GM19023 (cell line): ENCODE results near the gene KRT15.

Experiments
- ATAC-seq: cut with Tn5 transposase; IDR thresholded peaks from one replicate; pipeline ENCODE4 v1.9.1; 2021; ENCODE audit warnings: mild to moderate bottlenecking, moderate library complexity; ENCODE audit not compliant: unreplicated experiment

The KRT15 gene

DNA sequence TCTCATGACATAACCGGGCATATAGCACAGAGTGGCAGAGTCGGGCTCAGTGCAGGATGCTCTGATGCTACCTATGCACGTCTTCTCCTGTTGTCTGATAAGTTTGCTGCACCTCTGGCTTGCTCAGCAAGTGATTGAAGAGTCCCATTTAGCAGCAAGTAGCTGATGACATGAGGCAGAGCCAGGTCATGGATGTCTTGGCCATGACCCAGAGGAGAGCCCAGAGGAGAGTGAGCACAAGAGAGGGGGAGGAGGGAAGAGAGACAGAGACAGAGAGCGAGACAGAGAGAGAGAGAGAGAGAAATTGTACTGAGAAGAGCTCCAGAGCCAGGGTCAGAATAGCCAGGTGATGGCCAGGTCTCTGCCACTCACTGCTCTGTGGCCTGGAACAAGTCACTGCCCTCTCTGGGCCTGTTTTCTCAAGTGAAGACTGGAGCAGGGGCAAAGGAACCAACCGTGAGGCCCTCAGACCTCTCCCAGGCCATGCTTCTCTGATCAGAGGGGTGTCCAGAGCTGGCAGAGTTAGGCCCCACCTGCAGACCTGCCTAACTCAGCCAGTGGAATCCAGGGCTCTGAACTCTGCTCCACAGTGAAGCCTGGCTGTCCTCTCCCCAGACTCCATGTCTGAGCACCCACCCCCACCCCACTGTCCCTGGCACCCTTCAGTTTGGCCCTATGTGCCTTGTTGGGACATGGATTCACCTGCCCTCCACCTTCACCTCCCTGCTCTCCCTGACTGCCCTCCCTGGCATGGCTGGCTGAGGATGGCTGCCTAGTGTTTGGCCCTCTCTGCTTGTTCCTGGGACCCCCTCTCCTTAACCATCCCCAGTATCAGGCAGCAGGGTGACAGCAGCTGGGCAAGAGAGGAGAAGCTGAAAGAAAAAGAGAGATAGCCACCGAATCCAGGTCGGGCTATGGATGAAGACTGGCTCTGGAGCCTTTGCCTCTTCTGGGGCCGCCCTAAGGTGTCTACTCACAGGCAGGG is 33.5 kb downstream of the KRT15 start:
- ATAC-seq = no peak

DNA sequence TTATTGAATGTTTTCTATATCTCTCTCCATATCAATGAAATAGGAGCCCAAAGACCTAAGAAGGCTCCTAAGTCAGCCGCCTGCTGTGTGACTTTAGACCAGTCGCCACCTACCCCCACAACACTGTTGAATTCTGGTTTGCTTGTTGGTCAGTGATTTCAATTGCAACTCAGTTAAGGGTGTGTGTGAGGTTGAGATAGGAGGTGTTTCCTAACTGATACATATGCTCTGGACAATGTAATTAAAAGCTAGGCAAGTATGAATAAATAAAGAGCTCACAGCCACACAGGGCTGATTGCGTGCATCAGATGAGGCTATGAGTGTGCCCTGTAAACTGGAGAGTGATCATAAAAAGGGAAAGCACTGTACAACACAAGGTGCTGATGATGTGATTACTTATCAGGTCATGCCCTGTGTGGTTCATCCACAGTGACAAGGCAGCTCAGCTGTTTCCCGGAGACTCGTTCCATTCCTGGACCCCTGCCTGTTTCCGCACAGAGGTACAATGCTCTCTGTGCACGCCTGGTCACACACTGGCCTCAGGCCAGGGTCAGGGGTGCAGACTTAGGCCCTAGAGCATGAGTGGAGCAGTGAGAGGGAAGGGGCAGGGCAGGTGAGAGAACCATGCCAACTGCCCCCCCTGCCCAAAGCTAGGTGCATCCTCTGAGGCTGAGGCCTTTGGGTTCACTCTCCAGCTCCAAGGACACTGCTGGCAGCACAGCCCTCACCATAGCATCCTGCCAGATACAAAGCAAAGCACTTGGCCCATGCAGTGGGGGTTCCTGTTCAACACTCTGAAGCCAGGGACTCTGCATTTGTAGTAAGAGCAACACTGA is 34.5 kb downstream of the KRT15 start:
- ATAC-seq = no peak

DNA sequence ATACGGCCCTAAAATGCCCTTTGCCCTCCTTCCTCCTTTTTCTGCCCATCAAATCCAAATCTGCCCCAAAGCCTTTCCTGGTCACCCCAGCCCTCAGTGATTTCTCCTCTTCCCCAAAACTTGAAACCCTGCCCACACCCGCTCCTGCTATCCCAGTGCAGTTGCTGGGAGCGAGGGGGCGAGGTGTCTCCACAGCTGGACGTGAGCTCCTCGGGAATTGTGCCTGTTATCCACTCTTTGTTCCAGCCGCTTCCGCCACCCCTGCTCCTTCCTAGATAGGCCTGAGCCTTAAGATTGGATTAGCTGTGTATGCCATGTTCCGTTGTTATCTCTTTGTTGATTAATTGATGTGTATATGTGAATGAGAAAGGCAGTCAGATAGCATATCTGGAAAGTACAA is 35.2 kb downstream of the KRT15 start:
- ATAC-seq = no peak

DNA sequence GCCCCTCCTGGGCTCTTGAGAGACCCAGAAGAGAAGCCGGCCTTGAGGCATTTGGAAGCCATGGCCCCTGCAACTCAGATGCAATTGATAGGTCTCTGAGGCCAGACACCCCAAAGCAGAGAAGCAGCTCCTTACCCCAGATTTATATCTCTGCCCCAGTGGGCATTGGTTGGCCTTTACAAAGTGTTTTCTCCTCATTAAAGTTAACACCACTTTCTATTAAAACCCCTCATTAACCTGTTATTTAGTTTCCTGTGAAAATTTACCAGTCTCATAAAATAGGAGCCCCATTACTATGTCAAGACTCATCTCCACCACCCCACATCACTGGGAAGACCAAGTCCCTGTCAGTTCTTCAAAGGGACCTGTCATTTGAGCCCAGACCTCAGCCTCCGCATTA is 37.7 kb downstream of the KRT15 start, which contains the start of gene KRT35:
KRT35 (minus strand) TSS at position 116 of the 400 bp plus-strand sequence; CDS start at position 62, 54 bp downstream.
- ATAC-seq = no peak

DNA sequence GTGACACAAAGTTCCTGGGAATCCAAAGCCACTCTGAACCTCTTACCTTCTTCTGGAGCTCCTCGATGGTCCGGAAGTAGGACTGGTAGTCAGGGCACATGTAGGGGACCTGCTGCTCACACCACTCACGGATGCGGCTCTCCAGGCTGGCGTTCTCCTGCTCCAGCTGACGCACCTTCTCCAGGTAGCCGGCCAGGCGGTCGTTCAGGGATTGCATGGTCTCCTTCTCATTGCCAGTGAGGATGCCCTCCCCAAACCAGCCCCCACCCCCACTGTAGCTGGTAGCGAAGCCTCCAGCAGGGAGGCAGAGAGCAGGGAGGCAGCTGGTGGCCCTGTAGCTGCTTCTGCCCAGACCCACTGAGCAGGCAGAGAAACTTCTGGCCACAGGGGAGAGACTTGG is 38.1 kb downstream of the KRT15 start:
- ATAC-seq = no peak

DNA sequence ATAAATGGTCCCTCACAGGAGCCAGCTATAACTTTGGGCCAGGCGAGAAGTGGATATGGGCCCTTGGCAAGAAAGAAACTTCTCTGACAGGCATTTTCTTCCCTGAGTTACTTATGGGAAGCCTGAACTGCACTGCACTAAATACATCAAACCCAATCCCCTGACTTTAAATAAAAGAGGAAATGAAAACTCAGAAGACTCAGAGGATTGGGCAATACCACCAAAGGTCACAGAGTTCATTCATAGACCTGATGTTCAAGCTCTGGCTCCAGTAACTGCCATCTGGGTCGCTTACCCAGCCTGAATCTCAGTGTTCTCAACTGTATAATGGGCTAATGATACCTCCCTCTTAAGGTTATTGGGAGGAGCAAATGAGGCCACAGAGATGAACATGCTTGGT is 38.6 kb downstream of the KRT15 start:
- ATAC-seq = no peak

DNA sequence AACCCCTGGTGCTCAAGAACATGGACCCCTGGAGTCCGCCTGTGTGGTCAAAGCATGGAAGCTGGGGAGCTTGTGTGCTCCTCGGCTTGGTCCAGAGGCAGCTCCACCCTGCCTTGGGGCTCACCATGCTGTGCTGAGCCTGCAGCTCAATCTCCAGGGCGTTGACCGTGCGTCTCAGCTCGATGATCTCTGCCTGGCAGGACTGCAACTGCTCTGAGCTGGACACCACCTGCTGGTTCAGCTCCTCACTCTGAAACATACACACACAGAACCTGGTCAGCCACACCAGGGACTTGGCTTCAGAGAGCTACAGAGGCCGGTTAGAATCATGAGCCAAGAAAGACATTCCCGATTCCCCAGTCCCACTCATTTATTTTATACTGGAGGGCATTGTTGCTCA is 40.5 kb downstream of the KRT15 start:
- ATAC-seq = no peak

DNA sequence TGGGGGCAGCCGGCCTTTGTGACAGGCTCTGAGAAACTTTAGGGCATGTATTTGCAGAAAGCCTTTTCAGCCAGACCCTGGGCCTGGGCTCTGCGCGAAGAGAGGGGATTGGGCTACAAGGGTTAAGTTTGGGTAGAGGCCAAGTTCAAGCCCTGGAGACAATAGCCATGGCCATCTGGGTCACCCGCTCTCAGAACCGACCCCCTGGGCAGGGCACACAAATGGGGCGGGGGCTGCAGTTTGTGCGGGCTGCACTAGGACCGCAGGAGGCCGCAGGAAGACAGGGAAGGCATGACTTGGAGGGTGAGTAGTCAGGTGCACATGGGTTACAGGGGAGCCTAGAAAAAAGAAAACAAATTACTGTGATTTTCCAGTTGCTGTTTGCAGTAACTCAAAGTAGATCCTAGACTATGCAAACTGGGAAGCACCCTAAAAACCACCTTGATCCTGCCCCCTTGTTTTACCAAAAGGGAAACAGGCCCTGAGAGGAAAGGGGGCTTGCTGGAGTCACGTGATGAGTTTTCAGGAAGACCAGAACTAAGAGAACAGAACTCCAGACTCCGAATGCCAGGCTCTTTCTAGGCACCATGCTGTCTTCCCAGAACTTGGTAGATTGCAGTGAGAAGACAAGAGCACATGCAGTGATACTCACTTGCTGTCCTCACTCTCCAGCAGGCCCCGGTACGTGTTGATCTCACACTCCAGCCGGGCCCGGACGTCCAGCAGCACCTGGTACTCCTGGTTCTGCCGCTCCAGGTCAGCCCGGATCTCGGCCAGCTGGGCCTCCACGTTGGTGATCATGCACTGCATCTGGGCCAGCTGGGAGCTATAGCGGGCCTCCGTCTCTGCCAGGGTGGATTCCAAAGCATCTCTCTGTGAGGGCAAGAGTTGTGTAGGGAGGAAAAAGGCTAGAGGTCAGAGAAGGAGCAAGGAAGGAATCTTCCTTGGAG is 41.5 kb downstream of the KRT15 start:
- ATAC-seq = no peak

DNA sequence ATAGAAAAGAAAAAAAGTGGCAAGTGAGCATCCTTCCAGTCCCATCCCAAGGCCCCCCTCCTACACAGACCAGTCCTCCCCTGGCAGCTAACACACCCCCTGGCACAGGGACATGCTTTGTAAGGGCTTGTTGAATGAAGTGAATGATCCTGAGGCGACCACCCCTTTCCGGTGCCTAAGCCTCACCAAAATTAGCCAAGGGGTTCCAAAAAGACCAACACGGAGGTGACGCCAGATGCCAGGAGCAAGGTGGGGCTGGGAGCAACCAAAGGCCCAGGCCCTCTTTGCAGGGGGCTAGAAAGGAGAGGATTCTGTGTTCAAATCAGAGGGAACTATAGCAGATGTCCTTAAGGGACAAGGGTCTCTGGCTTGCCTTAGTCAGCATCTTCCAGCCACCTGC is 43.3 kb downstream of the KRT15 start:
- ATAC-seq = no peak

DNA sequence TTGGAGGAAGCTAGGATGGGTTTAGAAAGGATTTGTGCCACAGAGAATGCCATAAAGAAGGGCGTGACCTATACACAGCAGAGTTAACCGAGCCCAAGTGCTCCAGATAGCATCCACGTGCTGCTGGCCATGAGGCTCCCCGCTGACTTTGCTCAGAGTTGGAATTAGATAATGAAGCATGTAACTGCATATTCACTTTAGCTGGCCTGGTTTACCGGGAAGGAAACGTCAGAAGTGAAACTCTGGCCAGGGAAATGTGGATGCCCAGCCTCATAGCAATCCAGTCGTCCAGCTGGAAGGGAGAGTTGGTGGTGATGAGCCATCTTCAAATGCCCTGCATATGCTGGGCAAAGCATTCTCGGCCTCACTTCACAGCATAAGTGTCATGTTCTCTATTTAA is 43.8 kb downstream of the KRT15 start:
- no peak for ATAC-seq

DNA sequence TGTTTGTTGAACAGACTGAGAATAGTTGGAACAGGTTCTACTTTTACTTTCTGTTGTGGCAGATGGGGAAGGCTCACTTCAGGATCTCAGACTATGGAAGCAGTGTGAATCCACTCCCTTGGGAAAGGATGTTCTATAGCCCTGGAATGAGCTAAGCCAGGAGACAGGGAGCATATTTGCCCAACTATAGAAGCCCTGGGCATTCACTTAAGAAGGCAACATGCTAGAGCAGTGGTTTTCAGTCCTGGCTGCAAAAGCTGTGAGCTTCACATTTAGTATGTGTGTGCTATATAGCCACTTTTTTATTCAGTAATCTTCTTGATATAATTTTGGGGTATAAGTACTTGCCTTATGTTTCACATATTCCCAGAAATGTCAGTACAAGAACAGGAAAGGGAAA is 50.3 kb downstream of the KRT15 start:
- no peak for ATAC-seq

DNA sequence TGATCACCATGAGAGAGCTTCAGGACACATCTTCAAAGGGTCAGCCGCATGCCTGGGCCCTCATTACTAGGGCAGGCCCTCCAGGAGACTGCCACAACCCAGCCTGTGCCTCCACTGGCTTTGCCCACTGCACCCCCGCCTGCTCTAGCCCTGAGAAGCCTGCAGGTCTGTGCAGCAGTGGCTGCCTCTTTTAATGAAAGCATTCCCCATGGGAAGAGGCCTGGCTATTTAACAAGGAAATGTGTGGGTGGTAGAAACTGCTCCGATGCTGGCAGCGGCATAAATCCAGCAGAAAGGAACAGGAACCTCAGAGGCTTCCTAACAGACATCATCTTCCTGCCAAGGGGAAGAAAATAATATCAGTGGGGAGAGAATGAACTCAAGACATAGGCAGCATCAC is 51.1 kb downstream of the KRT15 start:
- ATAC-seq = no peak

DNA sequence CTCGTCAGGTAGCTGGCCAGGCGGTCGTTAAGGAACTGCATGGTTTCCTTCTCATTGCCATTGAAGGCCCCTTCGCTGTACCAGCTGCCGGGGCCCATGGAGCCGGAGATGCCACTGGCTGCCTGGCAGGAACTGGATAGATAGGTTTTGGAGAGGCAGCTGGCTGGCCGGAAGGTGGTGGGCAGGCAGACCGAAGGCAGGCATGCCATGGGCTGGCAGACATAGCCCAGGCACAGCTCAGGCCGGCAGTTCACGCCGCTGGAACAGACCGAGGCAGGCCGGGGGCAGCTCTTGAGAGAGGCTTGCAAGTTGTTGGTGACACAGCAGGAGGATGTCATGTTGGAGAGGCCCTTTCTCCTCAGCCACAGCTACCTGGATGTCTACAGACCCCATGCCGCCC is 51.7 kb downstream of the KRT15 start, which contains the start of gene KRT32:
KRT32 (minus strand) TSS at position 399 of the 400 bp plus-strand sequence; CDS start at position 338, 61 bp downstream.
- ATAC-seq = no peak

DNA sequence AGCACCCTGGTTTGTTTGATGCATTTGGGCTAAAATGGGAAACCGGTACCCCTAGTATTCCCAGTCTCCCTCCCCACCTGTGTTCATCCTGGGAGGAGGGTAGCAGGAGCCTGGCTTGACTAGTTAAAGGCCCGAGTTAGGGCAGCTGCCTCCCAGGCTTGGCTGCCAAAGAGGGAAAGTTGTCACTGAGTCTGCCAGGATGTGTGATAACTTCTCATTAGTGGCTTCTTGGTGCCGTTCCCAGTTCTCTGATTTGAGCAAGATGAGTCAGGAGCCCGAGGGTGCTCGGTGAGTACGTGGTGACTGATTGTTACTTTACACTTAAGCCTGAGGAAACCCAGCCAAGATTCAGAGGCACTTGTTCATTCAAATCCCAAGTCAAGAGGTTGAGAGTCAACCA is 54.0 kb downstream of the KRT15 start:
- no peak for ATAC-seq

DNA sequence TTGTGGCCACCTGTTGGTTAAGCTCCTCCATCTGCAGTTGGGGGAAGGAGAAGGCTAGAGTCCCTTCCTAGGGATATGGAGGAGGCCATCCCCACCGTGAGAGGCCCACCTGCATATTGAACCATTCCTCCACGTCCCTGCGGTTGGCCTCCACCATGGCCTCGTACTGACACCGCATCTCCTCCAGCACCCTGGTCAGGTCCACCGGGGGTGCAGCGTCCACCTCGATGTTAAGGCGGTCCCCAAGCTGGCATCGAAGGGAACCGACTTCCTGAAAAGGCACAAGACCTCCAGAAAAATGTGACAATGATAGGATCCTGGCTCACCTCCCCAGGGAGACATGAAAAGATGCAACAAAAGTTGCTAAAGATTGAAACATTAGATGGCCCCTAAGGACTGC is 54.5 kb downstream of the KRT15 start:
- no peak for ATAC-seq

DNA sequence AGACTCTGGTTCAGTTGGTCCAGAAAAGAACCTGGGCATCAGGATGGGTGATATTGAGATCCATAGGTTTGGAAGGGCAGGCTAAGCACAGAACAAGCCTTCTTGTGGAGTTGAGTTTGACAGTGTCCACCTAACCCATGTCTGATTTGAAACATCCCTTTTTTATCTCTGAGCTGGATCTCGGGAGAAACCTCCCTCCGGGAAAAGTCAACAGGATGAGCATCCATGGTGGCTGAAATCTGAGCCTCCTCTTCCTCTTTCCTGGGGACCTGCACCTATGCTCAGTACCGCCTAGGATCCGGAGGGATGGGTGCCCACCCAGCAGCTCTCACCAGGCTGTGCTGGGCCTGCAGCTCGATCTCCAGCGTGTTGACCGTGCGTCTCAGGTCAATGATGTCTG is 54.9 kb downstream of the KRT15 start:
- no peak for ATAC-seq
